ENCODE data around the gene ADD2.

The ADD2 gene

DNA sequence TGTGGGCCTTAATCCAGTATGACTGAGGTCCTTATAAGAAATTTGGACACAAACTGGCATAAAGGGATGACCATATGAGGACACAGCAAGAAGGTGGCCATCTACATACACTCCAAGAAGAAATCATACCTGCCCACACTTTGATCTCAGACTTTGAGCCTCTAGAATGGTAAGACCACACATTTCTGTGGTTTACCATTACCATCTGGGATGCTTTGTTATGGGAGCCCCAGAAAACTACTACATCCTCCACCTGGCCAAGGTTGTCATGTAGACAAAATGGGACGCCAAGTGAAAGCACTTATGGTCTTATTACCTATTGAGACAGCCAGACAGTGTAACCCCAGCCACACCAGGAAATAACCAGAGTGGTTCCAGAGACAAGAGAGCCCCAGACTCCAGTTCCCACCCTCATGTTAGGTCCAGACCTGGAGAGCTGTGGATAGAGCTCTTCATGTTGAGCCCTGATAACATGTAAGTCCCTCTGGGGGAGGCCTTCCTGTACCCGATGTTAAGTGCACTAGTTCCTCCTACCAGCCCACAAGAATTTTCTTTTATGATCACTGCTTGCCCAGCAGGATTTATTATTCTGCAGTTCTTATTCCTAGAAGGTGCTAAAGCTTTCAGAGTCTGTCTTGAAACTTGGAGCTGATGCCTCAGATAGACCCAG lies 4.6 kb upstream of the ADD2 start:
- Mint-ChIP-seq H3K4me3 (no peak overlapping the region), H3K4me1 (ENCODE audit: low read depth) (peaks cover 6% of the 10 kb centered on the region), H3K36me3 (ENCODE audit: low read depth) (no peaks in the 10 kb centered on the region), H3K27ac (no peak overlapping the region), H3K9me3 (no peaks in the 10 kb centered on the region), H3K27me3 (ENCODE audit: low read depth) (peaks cover 65% of the 10 kb centered on the region)
- DNase-seq (ENCODE audit: low spot score) = no peak

DNA sequence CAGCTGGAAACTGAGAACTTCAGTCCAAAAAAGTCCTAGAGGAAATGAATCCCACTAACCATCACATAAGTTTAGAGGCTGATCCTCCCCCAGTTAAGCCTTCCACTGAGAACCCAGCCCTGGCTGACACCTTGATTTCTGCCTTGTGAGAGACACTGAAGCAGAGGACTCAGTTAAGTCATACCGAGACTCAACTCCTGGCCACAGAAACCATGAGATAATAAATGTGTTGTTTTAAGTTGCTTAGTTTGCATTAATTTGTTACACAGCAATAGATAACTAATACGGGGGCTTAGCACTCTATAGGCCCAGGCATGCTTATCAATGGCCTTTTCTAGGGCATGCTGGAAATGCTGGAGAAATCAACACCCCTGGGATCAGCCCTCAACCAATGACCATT lies 3.4 kb upstream of the ADD2 start:
- no peaks in the 10 kb centered on the region for H3K36me3 Mint-ChIP-seq (ENCODE audit: low read depth)
- no peak overlapping the region for H3K4me3 Mint-ChIP-seq
- DNase-seq (ENCODE audit: low spot score) = no peak
- H3K9me3 Mint-ChIP-seq = no peaks in the 10 kb centered on the region
- H3K27ac Mint-ChIP-seq = no peak overlapping the region
- H3K27me3 Mint-ChIP-seq (ENCODE audit: low read depth) = peaks cover 67% of the 10 kb centered on the region
- peaks cover 12% of the 10 kb centered on the region for H3K4me1 Mint-ChIP-seq (ENCODE audit: low read depth)

DNA sequence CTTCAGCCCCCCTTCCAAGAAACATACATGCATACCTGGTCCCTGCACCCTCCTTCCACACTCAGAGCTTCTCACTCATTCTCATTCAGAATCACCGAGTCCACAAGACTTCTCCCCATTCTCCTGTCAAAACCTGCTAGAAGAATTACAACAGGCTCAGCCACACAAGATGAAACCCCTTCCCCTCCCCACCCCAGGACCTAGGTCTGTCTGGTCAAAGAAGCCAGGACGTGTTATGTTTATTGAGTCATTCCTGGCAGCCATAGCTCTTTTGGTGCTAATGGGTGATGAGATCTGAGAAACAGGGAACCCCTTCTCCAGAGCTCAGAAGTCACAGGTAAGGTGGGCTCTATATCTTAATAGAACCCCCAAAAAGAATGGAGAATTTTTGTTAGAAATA lies 1.4 kb upstream of the ADD2 start:
- Mint-ChIP-seq H3K4me3 (no peak overlapping the region), H3K36me3 (ENCODE audit: low read depth) (no peaks in the 10 kb centered on the region), H3K9me3 (no peaks in the 10 kb centered on the region), H3K4me1 (ENCODE audit: low read depth) (peaks cover 14% of the 10 kb centered on the region), H3K27me3 (ENCODE audit: low read depth) (peaks cover 63% of the 10 kb centered on the region), H3K27ac (no peak overlapping the region)
- no peak for DNase-seq (ENCODE audit: low spot score)

DNA sequence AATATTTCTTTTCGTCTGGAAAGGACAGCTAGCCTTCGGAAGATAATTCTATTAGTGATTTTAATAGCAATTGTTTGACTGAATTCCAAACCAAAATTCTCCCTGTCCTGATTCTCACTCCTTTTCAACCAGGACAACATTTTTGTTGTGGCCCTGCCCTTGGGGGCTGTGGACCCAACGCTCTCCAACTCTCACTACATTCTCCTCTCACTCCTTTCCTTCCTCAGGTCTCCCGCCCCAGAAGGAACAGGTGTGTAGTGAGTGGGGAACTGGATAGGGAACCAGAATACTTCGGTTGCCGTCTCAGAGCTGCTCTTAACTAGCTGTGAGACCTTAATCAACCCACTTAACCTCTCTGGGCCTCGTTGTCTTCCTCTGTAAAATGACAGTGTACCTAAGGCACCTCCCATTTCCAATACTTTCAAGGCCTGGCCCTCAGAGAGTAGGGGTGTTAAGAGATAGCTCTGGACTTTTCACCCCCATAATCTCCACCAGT lies 638 bp upstream of the ADD2 start:
- Mint-ChIP-seq H3K4me3 (peak overlapping the region; percentile 75), H3K4me1 (ENCODE audit: low read depth) (peaks cover 14% of the 10 kb centered on the region), H3K36me3 (ENCODE audit: low read depth) (no peaks in the 10 kb centered on the region), H3K27ac (no peak overlapping the region), H3K9me3 (no peaks in the 10 kb centered on the region), H3K27me3 (ENCODE audit: low read depth) (peaks cover 57% of the 10 kb centered on the region)
- no peak for DNase-seq (ENCODE audit: low spot score)

DNA sequence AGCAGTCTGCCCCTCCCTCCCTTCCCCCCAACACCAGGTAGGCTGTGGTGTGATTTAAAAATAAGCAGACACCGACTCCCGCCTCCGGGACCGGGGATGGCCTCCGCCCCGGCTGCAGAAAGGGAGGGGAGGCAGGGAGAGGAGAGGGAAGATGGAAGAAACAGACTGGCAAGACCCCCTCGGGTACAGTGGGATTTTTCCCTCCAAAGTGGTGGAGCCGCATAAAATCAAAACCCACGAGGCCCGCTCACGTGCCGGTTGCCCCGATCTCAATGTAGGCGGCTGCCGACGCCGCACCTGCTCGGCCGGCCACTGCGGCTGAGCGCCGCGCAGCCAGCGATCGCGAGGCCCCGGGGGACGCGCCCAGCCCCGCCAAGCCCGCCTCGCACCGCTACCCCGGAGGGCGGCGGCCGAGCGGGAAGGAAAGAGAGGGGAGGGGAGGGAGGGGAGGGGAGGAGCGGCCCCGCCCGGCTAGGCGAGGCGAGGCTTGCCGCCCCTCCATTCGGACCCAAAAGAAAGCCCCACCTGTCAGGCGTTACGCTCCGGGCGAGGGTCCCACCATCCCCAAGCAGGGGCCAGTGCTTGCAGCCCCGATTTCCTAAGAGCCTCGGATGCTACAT lies 811 bp downstream of the ADD2 start:
- Mint-ChIP-seq H3K27ac (peak overlapping the region; percentile 36), H3K4me3 (peak overlapping the region; percentile 76), H3K36me3 (ENCODE audit: low read depth) (no peaks in the 10 kb centered on the region), H3K4me1 (ENCODE audit: low read depth) (peaks cover 14% of the 10 kb centered on the region), H3K27me3 (ENCODE audit: low read depth) (peaks cover 54% of the 10 kb centered on the region), H3K9me3 (no peaks in the 10 kb centered on the region)
- no peak for DNase-seq (ENCODE audit: low spot score)

DNA sequence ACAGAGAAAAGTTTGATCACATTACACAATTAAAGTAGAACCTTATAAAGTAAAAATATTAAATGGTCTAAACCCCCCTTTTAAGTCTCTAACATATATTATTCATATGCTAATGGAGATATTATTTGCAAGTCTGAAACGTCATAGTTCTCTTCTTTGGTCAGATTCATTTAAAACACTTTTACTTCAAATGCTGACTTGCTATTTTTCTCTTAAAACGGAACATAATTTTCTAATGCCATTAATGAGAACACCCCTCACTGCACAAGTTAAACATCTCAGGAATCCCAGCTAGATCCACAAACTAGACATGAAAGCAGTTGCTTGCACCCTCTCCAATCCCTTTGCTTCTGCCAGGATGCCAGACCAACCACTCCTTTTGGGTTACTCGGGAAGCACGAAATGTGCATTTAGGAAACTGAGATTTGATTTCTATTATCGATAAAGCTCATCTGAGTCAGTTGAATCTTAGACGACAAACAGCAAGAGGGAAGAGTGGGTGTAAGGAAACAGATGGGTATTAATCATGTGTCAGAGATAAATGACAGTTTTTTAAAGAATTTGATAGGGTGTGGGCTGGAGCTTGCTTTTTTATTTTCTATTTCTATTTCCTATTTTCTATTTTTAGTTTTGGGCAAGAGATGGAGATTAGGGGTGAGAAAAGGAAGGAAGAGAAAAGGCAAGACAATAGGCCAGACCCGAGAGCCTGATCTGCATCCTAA lies 1.5 kb downstream of the ADD2 start:
- H3K36me3 Mint-ChIP-seq (ENCODE audit: low read depth) = no peaks in the 10 kb centered on the region
- DNase-seq (ENCODE audit: low spot score) = no peak
- peak overlapping the region; percentile 76 for H3K4me3 Mint-ChIP-seq
- H3K9me3 Mint-ChIP-seq = no peaks in the 10 kb centered on the region
- H3K27ac Mint-ChIP-seq = no peak overlapping the region
- peaks cover 54% of the 10 kb centered on the region for H3K27me3 Mint-ChIP-seq (ENCODE audit: low read depth)
- peaks cover 14% of the 10 kb centered on the region for H3K4me1 Mint-ChIP-seq (ENCODE audit: low read depth)

DNA sequence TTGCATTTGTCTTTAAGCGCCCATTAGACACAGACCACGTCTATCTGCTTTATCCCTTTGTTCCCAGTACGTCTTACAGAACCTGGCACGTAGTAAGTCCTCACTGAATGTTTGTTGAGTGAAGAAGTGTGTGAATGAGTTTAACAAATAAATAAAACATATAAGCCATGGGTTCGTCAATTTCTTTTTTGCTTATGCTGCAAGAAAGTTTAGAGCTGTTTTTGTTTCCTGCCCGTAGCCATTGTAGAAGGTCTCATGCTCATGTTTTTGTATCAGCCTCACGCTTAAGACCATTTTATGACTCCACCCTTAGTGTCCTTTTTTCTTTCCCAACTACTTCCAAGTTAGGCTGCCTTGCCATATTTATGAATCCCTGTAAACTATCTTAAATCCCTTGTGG lies 2.5 kb downstream of the ADD2 start:
- no peaks in the 10 kb centered on the region for H3K9me3 Mint-ChIP-seq
- no peak for DNase-seq (ENCODE audit: low spot score)
- no peak overlapping the region for H3K4me3 Mint-ChIP-seq
- H3K27ac Mint-ChIP-seq = no peak overlapping the region
- H3K36me3 Mint-ChIP-seq (ENCODE audit: low read depth) = no peaks in the 10 kb centered on the region
- H3K27me3 Mint-ChIP-seq (ENCODE audit: low read depth) = peaks cover 52% of the 10 kb centered on the region
- H3K4me1 Mint-ChIP-seq (ENCODE audit: low read depth) = peaks cover 9% of the 10 kb centered on the region

DNA sequence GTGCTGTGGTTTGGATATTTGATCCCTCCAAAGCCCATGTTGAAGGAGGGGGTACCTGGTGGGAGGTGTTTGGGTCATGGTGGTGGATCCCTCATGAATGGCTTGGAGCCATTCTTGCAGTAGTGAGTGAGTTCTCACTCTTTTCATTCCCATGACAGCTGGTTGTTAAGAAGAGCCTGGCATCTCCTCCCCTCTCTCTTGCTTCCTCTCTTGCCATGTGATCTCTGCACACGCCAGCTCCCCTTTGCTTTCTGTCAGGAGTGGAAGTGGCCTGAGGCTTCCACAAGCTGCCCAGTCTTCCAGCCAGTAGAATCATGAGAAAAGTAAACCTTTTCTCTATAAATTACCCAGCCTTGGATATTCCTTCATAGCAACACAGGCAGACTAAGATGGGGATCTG lies 8.6 kb downstream of the ADD2 start:
- H3K4me1 Mint-ChIP-seq (ENCODE audit: low read depth) = no peaks in the 10 kb centered on the region
- H3K27ac Mint-ChIP-seq = no peak overlapping the region
- no peaks in the 10 kb centered on the region for H3K9me3 Mint-ChIP-seq
- no peaks in the 10 kb centered on the region for H3K36me3 Mint-ChIP-seq (ENCODE audit: low read depth)
- no peak overlapping the region for H3K4me3 Mint-ChIP-seq
- DNase-seq (ENCODE audit: low spot score) = no peak
- peaks cover 18% of the 10 kb centered on the region for H3K27me3 Mint-ChIP-seq (ENCODE audit: low read depth)

DNA sequence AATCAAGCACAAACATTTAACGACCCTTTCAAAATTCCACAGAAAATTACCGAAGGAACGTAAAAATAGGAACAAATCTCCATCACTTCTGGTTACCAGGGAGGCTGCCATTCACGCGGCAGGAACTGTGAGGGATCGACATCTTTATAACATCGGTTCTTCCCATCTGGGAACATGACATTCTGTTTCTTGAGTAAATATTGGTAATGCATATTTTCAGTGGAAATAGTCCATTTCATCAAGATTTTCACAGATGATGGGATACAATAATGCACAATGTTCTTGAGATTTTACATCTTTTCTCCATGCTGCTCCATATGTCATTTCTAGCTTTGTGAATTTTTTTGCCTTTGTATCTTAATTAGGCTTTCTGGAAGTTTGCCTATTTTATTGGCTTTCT lies 10.0 kb downstream of the ADD2 start:
- H3K36me3 Mint-ChIP-seq (ENCODE audit: low read depth) = no peaks in the 10 kb centered on the region
- no peak for DNase-seq (ENCODE audit: low spot score)
- H3K4me3 Mint-ChIP-seq = no peak overlapping the region
- no peaks in the 10 kb centered on the region for H3K4me1 Mint-ChIP-seq (ENCODE audit: low read depth)
- no peak overlapping the region for H3K27ac Mint-ChIP-seq
- H3K9me3 Mint-ChIP-seq = no peaks in the 10 kb centered on the region
- peaks cover 12% of the 10 kb centered on the region for H3K27me3 Mint-ChIP-seq (ENCODE audit: low read depth)

DNA sequence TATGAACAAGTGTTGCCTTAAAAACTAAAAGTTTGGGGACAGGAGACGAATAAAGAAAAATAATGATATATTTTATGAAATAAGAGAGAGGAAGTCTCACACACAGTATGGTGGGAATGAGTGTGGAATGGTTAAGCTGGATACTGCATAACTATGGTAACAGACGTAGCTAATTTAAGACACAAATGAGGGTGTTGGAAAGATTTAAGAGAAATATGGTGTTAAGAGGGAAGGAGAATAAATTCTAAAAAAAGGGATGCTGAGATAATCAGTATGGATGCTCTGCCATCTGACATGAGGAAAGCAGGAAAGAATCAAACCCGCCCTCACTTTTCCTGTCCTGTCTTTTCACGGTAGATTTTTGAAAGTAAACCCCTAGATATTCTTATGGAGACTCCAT lies 10.6 kb downstream of the ADD2 start:
- H3K27me3 Mint-ChIP-seq (ENCODE audit: low read depth) = peaks cover 12% of the 10 kb centered on the region
- H3K27ac Mint-ChIP-seq = no peak overlapping the region
- H3K4me3 Mint-ChIP-seq = no peak overlapping the region
- DNase-seq (ENCODE audit: low spot score) = no peak
- H3K36me3 Mint-ChIP-seq (ENCODE audit: low read depth) = no peaks in the 10 kb centered on the region
- H3K9me3 Mint-ChIP-seq = no peaks in the 10 kb centered on the region
- H3K4me1 Mint-ChIP-seq (ENCODE audit: low read depth) = no peaks in the 10 kb centered on the region

DNA sequence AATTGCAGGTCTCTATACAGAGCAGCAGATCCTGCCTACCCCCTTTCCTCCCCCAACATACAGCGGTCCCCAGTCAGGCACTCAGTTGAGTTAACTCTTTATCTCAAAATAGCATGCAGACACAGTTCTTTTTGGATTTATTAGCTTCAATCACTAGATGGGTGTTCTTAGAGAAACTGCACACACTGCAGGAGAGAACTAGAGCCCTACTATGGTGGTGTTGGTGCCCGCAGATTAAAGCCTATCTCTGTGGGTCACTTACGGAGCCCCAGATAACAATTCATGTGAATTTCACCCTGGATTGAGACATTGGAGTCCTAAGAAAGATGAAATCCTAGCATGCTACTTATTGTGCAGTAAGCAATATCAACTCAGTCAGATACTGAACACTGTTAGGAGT lies 11.9 kb downstream of the ADD2 start:
- Mint-ChIP-seq H3K27ac (no peak overlapping the region), H3K9me3 (no peaks in the 10 kb centered on the region), H3K27me3 (ENCODE audit: low read depth) (peaks cover 12% of the 10 kb centered on the region), H3K4me3 (no peak overlapping the region), H3K36me3 (ENCODE audit: low read depth) (no peaks in the 10 kb centered on the region), H3K4me1 (ENCODE audit: low read depth) (no peaks in the 10 kb centered on the region)
- DNase-seq (ENCODE audit: low spot score) = no peak

DNA sequence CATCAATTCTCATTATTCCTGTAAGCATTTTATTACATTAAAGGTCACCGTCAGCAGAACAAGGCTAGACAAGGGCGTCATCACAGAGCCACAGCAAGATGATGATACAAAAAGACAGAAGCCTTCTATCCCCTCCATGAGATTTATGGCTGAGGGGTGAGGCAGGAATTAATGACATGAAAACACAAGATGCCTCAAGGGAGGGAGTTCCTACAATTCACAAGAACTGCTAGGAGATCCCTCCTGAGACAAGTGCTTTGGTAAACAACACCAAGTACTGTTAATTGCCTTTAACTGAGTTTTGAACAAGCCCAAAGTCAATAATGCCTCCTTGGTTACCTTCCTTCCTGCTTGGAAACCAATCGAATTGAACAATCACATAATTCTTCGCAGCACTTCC lies 14.1 kb downstream of the ADD2 start:
- Mint-ChIP-seq H3K36me3 (ENCODE audit: low read depth) (no peaks in the 10 kb centered on the region), H3K4me3 (no peak overlapping the region), H3K27ac (no peak overlapping the region), H3K4me1 (ENCODE audit: low read depth) (no peaks in the 10 kb centered on the region), H3K9me3 (no peaks in the 10 kb centered on the region), H3K27me3 (ENCODE audit: low read depth) (peaks cover 11% of the 10 kb centered on the region)
- no peak for DNase-seq (ENCODE audit: low spot score)

DNA sequence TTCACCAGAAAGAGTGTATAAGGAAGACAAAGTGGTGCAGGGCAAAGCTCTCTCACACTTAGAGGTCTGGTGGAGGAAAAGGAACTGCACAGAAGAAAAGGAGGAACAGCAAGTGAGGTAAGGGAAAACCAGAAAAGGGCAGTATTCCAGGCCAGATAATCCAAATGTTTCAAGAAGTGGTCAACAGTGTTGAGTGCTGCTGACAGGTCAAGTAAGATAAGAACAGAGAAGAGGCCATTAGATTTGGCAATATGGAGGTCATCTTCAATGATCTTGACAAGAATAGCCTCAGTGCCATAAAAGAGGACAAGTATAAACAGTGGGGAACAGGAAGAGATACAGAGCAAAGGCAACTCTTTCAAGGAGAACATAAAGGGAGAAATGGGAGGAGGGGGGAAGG lies 15.0 kb downstream of the ADD2 start:
- Mint-ChIP-seq H3K9me3 (no peaks in the 10 kb centered on the region), H3K4me1 (ENCODE audit: low read depth) (no peaks in the 10 kb centered on the region), H3K27ac (no peak overlapping the region), H3K27me3 (ENCODE audit: low read depth) (peaks cover 7% of the 10 kb centered on the region), H3K4me3 (no peak overlapping the region), H3K36me3 (ENCODE audit: low read depth) (no peaks in the 10 kb centered on the region)
- no peak for DNase-seq (ENCODE audit: low spot score)

DNA sequence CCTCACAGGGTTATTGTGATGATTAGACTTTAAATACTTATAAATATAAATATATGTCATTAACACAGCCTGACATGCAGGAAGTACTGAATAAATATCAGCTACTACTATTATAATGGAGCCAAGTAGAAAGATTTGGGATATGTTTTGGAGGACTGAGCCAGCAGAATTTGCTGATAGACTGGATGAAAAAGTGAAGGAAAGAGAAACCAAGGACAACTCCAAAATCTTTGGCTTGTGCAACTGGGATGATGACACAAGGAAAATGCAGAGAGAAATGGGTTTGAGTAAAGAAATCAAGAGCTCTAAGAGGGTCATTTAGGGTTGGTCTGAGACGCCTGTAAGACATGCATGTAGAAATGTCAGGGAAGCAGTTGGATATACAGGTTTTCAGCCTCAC lies 15.6 kb downstream of the ADD2 start:
- Mint-ChIP-seq H3K27me3 (ENCODE audit: low read depth) (peaks cover 9% of the 10 kb centered on the region), H3K27ac (no peak overlapping the region), H3K36me3 (ENCODE audit: low read depth) (no peaks in the 10 kb centered on the region), H3K9me3 (no peaks in the 10 kb centered on the region), H3K4me3 (no peak overlapping the region), H3K4me1 (ENCODE audit: low read depth) (no peaks in the 10 kb centered on the region)
- no peak for DNase-seq (ENCODE audit: low spot score)

All from T-helper 2 cell treated with Interferon-gamma antibody and Interleukin-4, amounts not matched to agents 5 μg/mL and 100 μg/mL, for 36 hours (primary cell).